Measurements from ENCODE around the gene SLC27A3. TPM values are rescaled to one million over a fixed set of nuclear protein-coding genes. Genes with fewer than 3 reads are reported as not detected.
"Not testable (repeated sequence)": the region's sequence is repeated elsewhere in the genome, so short reads cannot be mapped to it uniquely, and the experiment has no call there.

The SLC27A3 gene
- total RNA-seq, 2 experiments from 2014 or later: 4.5 to 10.2 TPM

DNA sequence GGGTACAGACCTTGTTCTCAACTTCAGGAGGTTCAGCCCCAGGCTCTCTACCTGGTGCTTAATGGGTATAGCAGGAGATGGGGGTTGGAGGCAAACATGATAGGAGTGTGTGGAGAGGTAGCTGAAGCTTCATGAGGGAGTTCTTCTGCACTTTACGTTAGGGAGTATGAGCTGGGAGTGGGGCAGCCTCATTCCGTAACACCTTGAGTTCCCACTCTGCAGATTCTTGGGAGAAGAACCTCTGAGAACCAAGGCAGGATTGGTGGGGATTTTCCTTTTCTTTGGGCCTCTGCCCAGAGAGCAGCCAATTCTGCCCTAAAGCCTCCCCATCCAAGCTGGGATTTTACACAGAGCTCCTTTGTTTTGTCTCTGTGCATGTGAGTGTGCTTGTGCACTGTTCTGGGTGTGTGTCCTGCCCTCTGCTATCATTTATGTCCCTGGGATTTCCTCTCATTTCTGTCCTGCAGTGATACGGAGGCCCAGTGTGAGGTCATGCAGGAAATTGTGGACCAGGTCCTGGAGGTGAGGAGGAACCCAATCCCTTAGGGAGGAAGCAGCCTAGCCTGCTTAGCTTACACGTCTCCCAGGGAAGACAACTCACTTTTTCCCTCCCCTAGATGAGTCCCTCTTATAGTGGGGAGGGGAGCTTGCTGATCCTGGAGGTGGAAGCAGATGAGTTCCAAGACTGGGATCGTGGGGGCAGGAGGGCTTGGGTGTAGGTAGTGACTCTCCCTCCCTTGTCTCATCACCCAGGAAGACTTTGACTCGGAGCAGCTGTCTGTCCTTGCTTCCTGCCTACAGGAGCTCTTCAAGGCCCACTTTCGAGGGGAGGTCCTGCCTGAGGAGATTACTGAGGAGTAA lies 11.6 kb upstream of the SLC27A3 start:
- no peak overlapping the region for H3K4me3 ChIP-seq (ENCODE audit: low read depth, low read length, poor library complexity, severe bottlenecking)
- no peak overlapping the region for H3K4me2 ChIP-seq (ENCODE audit: low read length)
- H2AFZ ChIP-seq (ENCODE audit: low read length): no peak overlapping the region
- no peak for TF ChIP-seq EZH2phosphoT487 (IDR thresholded peaks at IDR 0.05; ENCODE audit: borderline replicate concordance, low read depth, low read length)
- TF ChIP-seq, protein P1, sequence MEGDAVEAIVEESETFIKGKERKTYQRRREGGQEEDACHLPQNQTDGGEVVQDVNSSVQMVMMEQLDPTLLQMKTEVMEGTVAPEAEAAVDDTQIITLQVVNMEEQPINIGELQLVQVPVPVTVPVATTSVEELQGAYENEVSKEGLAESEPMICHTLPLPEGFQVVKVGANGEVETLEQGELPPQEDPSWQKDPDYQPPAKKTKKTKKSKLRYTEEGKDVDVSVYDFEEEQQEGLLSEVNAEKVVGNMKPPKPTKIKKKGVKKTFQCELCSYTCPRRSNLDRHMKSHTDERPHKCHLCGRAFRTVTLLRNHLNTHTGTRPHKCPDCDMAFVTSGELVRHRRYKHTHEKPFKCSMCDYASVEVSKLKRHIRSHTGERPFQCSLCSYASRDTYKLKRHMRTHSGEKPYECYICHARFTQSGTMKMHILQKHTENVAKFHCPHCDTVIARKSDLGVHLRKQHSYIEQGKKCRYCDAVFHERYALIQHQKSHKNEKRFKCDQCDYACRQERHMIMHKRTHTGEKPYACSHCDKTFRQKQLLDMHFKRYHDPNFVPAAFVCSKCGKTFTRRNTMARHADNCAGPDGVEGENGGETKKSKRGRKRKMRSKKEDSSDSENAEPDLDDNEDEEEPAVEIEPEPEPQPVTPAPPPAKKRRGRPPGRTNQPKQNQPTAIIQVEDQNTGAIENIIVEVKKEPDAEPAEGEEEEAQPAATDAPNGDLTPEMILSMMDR (conservative IDR thresholded peaks at IDR 0.05; ENCODE audit: low read length): no peak
- ChIA-PET POLR2A (interaction anchor here (0.7 to 0.9 kb wide), 2 partner anchors 9 to 26 kb away, joined by 3 read pairs; no protein-coding TSS in a partner anchor), CTCF (ENCODE audit: unreplicated experiment) (no interaction called here)
- H4K20me1 ChIP-seq (ENCODE audit: insufficient read depth, low read length): no peaks in the 10 kb centered on the region
- H3K79me2 ChIP-seq (ENCODE audit: insufficient read depth, low read depth, low read length): no peaks in the 10 kb centered on the region
- H3K4me1 ChIP-seq (ENCODE audit: insufficient read depth, low read length, poor library complexity, severe bottlenecking): no peaks in the 10 kb centered on the region
- BruUV-seq (replicated peaks): no TSS peak
- no peak overlapping the region for H3K27ac ChIP-seq (ENCODE audit: low read depth, low read length, poor library complexity, severe bottlenecking)
- H3K9me3 ChIP-seq (ENCODE audit: low read length): no peaks in the 10 kb centered on the region
- no peaks in the 10 kb centered on the region for H3K9me2 ChIP-seq (ENCODE audit: insufficient read depth, low read length)
- DNase-seq (ENCODE audit: low spot score): no peak
- intact Hi-C loops (cut with micrococcal nuclease; ENCODE audit: unreplicated experiment): no loop called here
- peaks cover 82% of the 10 kb centered on the region for H3K36me3 ChIP-seq (ENCODE audit: insufficient read depth, low read length)

DNA sequence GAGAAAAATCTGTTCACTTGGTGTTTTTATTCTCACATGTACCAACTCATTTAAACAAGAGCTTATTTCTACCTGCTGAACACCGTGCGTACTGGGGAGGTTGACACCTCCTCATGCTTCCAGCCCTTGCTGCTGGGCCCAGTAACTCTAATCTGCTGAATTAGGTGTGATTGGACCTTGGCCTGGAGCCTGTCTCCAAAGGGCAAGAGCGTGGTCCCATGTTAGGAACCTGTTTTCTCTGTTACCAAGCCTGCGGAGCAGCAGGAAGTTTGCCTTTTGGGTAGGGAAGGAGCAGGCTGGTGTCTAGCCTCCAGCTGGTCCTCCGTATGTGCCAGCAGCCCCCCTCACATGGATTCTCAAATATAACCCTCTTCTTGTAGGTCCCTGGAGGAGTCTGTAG lies 10.9 kb upstream of the SLC27A3 start:
- ChIA-PET CTCF (ENCODE audit: unreplicated experiment) (no interaction called here), POLR2A (interaction anchor here (0.7 to 0.9 kb wide), 2 partner anchors 9 to 27 kb away, joined by 3 read pairs; no protein-coding TSS in a partner anchor)
- Histone ChIP-seq H3K79me2 (ENCODE audit: insufficient read depth, low read depth, low read length) (no peaks in the 10 kb centered on the region), H3K36me3 (ENCODE audit: insufficient read depth, low read length) (peaks cover 82% of the 10 kb centered on the region), H3K4me3 (ENCODE audit: low read depth, low read length, poor library complexity, severe bottlenecking) (no peak overlapping the region), H3K9me2 (ENCODE audit: insufficient read depth, low read length) (no peaks in the 10 kb centered on the region), H3K9me3 (ENCODE audit: low read length) (no peaks in the 10 kb centered on the region), H3K4me2 (ENCODE audit: low read length) (no peak overlapping the region), H3K27ac (ENCODE audit: low read depth, low read length, poor library complexity, severe bottlenecking) (no peak overlapping the region), H4K20me1 (ENCODE audit: insufficient read depth, low read length) (no peaks in the 10 kb centered on the region), H2AFZ (ENCODE audit: low read length) (no peak overlapping the region), H3K4me1 (ENCODE audit: insufficient read depth, low read length, poor library complexity, severe bottlenecking) (no peaks in the 10 kb centered on the region)
- no TSS peak for BruUV-seq (replicated peaks)
- DNase-seq (ENCODE audit: low spot score): no peak
- intact Hi-C loops (cut with micrococcal nuclease; ENCODE audit: unreplicated experiment): no loop called here
- TF ChIP-seq EZH2phosphoT487 (IDR thresholded peaks at IDR 0.05; ENCODE audit: borderline replicate concordance, low read depth, low read length): no peak
- TF ChIP-seq, protein P1 (conservative IDR thresholded peaks at IDR 0.05; ENCODE audit: low read length): no peak

DNA sequence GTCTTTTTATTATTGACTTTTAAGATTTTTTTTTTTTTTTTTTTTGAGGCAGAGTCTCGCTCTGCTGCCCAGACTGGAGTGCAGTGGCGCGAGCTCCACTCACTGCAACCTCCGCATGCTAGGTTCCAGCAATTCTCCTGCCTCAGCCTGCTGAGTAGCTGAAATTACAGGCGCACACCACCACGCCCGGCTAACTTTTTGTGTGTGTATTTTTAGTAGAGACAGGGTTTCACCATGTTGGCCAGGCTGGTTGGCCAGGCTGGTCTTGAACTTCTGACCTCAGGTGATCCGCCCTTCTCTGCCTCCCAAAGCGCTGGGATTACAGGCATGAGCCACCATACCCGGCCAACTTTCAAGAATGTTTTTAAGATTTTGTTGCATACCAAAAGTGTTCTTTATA lies 8.5 kb upstream of the SLC27A3 start:
- H3K4me3 ChIP-seq (ENCODE audit: low read depth, low read length, poor library complexity, severe bottlenecking); H3K79me2 ChIP-seq (ENCODE audit: insufficient read depth, low read depth, low read length); intact Hi-C loops (cut with micrococcal nuclease; ENCODE audit: unreplicated experiment); H3K9me2 ChIP-seq (ENCODE audit: insufficient read depth, low read length); CTCF ChIA-PET (ENCODE audit: unreplicated experiment); H3K9me3 ChIP-seq (ENCODE audit: low read length); H4K20me1 ChIP-seq (ENCODE audit: insufficient read depth, low read length); H2AFZ ChIP-seq (ENCODE audit: low read length); H3K4me2 ChIP-seq (ENCODE audit: low read length); DNase-seq (ENCODE audit: low spot score); H3K27ac ChIP-seq (ENCODE audit: low read depth, low read length, poor library complexity, severe bottlenecking); BruUV-seq (replicated peaks): not testable (repeated sequence)
- POLR2A ChIA-PET: interaction anchor here (1.1 to 1.2 kb wide), 2 partner anchors 18 to 220 kb away, joined by 4 read pairs; partner anchors contain the start of gene RAB13
- Histone ChIP-seq H3K36me3 (ENCODE audit: insufficient read depth, low read length) (peaks cover 86% of the 10 kb centered on the region), H3K4me1 (ENCODE audit: insufficient read depth, low read length, poor library complexity, severe bottlenecking) (peaks cover 10% of the 10 kb centered on the region)
